ENCODE measurements around the gene TEKTIP1.

The TEKTIP1 gene

DNA sequence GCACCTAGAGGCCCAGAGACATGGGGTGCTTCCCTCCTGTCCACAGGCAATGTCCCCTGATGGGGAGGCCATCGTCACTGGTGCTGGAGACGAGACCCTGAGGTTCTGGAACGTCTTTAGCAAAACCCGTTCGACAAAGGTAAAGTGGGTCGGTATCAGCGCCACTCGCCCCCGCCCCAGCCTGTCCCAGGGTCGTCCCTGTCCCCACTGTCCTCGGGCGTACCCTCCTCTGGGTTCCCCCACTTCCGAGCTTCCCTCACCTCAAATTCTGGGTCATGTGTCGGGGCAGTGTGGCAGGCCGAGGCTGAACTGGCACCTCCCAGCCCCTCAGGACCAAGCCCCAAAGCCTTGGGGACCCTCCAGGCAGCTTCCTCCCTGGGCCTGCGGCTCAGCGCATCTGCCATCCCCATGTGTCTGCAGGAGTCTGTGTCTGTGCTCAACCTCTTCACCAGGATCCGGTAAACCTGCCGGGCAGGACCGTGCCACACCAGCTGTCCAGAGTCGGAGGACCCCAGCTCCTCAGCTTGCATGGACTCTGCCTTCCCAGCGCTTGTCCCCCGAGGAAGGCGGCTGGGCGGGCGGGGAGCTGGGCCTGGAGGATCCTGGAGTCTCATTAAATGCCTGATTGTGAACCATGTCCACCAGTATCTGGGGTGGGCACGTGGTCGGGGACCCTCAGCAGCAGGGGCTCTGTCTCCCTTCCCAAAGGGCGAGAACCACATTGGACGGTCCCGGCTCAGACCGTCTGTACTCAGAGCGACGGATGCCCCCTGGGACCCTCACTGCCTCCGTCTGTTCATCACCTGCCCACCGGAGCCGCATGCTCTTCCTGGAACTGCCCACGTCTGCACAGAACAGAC is 4.4 kb upstream of the TEKTIP1 start:
- H3K4me3 ChIP-seq (ENCODE audit: low read depth, low read length): no peak overlapping the region

DNA sequence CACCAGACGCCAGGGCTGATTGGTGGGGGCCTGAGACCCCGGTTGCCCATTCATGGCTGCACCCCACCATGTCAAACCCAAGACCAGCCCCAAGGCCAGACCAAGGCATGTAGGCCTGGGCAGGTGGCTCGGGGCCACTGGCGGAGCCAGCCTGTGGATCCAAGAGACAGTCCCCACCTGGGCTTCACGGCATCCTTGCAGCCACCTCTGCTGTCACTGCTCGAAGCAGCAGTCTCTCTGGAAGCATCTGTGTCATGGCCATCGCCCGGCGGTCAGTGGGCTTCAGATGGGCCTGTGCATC is 3.8 kb upstream of the TEKTIP1 start:
- H3K4me3 ChIP-seq (ENCODE audit: low read depth, low read length): no peak overlapping the region
- no peak for DNase-seq (ENCODE audit: low read depth)

More for the DNA sequence above, 4.4 kb upstream of the TEKTIP1 start:
- no peak for DNase-seq (ENCODE audit: low read depth)

DNA sequence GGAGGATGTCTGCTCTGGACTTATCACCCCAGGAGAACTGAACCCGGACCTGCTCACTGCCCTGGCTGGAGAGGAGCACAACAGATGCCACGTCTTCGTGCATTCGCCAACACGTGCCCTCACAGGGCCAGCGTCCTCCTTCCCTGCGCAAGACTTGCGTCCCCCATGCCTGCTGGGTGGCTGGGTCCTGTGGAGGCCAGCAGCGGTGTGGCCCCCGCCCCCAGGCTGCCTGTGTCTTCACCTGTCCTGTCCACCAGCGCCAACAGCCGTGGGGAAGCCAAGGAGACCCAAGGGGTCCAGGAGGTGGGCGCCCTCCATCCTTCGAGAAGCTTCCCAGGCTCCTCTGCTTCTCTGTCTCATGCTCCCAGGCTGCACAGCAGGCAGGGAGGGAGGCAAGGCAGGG is 3.4 kb upstream of the TEKTIP1 start:
- H3K4me3 ChIP-seq (ENCODE audit: low read depth, low read length): no peak overlapping the region
- DNase-seq (ENCODE audit: low read depth): no peak

DNA sequence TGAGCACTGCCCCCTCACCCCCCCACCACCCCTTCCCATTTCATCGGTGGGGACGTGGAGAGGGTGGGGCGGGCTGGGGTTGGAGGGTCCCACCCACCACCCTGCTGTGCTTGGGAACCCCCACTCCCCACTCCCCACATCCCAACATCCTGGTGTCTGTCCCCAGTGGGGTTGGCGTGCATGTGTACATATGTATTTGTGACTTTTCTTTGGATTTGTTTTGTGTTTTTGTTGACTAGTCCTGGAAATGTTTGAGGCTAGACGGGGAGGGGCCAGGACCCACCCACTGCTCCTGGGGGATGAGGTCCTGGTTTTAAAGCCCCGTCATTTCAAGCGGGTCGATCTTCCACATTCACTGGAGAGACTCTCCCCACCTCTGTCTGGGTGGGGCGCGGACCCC is 3.0 kb upstream of the TEKTIP1 start:
- no peak overlapping the region for H3K4me3 ChIP-seq (ENCODE audit: low read depth, low read length)
- DNase-seq (ENCODE audit: low read depth): no peak

DNA sequence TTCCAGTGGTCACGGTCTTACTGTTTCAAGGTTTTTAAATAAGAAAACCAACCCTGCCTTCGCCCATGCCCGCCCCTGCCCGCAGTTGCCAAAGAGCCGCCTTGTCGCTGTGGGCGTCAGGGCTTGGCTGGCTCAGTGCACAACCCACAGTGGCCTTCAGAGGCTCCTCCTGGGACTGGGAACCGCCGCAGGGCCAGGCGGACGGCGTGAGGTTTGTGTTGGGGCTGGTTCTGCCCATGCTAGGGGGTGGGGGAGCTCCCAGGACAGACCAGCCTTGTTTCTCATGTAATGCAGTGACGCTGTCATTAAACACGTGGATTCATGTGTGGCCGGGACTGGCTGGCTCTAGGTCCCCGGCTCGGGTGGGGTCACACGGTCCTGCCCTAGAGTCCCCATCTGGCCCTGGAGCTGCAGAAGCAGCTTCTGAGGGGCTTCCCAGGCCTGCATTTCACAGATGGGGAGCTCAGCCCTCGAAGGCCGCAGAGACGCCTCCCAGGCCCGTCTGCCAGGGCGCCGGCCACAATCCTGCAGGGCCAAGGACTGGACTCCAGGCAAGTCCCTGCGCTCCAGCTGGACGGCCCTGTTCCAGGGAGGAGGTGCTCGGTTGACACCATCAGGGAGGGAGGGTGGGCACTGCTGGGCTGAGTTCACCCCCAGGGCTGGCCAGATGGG is 2.4 kb upstream of the TEKTIP1 start:
- H3K4me3 ChIP-seq (ENCODE audit: low read depth, low read length): no peak overlapping the region
- DNase-seq (ENCODE audit: low read depth): no peak

DNA sequence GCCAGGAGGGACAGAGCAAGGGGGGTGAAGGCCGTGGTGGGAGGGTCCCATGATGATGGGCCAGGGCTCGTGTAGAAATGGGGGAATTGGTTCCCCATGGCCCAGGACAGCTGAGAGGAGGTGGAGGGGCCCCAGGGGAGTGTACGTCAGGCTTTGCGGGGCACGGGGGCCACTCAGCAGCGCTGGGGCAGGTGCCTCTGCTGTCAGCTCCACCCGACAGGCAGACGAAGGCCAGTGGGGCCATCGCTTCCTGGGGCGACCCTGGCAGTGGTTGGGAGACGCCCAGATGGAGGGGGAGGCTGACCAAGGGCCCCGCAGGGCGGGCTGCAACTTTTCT is 1.9 kb upstream of the TEKTIP1 start:
- no peak for DNase-seq (ENCODE audit: low read depth)
- H3K4me3 ChIP-seq (ENCODE audit: low read depth, low read length): no peak overlapping the region

DNA sequence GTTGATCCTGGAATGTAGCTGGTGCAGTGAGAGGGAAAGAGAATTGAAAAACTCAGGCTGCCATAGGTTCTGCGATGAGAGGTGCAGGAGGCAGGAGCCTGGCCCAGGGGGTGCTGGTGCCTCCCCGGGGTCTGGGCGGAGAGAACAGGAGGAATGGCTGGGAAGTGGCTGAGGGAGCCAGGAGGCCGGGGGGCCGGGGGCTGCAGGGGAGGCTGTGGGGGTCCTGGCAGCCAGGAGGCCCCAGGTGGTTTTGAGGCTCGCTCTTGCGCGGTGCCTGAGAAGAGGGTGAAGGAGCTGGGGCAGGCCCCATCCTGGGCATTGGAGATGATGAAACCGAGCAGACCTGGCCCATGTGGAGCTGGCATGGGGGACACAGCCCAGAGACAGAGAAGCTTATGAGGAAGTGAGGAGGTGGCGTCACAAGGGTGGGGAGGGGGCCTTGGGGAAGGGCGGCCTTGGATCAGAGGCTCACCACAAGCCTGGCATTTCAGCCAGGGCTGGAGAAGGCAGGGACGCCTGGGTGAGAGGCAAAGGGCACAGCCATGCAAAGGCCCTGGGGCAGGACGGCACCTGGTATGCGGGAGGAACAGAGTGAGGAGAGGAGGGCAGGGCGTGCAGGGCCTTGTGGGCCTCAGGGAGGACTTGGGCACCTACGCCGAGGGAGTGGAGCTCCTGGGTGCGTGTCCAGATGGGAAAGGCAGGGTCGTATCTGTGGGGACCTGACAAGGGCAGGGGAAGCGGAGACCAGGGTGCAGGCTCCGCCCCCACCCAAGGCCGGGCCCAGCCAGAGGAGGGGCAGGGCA is 1.3 kb upstream of the TEKTIP1 start:
- DNase-seq (ENCODE audit: low read depth): no peak
- no peak overlapping the region for H3K4me3 ChIP-seq (ENCODE audit: low read depth, low read length)

DNA sequence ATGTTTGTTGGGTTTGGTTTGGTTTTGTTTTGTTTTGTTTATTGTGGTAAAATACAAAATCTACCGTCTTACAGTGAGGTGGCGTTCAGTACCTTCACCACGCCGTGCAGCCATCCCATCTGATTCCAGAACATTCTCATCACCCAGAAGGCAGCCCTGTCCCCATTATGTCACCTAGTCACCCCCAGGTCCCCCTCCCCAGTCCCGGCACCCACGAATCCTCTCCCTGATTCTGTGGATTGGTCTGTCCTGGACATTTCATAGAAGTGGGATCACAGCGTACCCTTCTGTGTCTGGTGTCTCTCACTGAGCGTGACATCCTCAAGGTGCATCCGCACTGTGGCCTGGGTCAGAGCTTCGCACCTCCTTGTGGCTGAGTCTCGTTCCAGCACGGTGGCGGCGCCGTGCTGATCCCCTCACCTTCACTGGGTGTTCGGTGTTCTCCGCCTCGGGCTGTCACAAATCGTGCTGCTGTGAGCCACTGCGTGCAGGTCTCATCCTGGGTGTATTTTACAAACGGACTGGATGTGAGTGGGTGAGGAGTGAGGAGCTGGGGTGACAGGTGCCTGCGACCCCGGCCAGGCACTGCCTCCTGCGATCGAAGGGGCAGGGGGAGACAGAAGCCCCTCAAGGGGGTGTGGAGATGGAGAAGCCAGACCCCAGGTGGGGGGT is 580 bp upstream of the TEKTIP1 start:
- no peak for DNase-seq (ENCODE audit: low read depth)
- no peak overlapping the region for H3K4me3 ChIP-seq (ENCODE audit: low read depth, low read length)

DNA sequence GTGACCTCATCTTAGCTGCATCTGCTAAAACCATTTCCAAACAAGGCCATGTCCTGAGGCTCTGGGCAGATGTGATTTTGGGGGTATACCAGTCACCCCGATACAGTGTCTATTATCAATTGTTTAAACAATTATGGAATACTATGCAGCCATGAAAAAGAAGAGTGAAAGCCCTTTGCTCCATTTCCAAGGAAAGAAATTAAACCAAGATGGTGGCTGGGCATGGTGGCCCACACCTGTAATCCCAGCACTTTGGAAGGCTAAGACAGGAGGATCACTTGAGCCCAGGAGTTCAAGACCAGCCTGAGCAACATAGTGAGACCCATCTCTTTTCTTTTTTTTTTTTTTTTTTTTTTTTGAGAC is 763 bp downstream of the TEKTIP1 start:
- no peak for DNase-seq (ENCODE audit: low read depth)
- no peak overlapping the region for H3K4me3 ChIP-seq (ENCODE audit: low read depth, low read length)

DNA sequence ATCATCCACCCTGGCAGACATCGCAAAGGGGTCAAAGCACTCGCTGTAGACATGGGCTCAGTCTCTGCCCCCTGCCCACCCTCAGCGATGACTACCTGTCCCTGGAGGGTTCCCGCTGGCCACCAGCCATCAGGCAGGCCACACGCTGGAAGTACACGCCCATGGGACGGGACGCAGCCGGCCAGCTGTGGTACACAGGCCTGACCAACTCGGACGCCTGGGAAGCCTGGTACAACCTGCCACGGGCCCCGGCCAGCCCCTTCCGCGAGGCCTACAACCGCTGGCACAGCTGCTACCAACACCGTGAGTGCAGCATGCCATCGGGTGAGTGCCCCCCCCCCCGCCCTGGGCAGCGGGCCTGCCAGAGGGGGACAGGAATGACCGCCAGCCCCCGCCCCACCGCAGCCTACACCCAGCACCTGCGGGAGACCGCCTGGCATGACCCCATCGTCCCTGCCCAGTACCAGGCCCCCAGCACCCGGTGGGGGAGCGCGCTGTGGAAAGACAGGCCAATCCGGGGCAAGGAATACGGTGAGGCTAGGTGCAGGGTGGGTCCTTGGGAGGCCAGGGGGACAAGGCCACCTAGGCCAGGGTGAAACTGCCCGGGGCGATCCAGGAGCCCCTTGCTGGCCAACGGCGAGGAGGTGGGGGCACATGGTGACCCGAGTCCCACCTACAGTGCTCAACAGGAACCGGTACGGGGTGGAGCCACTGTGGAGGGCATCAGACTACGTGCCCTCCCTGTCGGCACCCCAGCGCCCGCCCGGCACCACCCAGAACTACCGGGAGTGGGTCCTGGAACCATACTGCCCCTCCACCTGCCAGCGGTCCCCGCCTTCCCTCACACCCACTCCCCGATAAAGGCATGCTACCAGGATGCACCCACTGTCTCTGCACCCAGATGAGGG is 4.4 kb downstream of the TEKTIP1 start:
- H3K4me3 ChIP-seq (ENCODE audit: low read depth, low read length): no peak overlapping the region
- DNase-seq (ENCODE audit: low read depth): no peak

DNA sequence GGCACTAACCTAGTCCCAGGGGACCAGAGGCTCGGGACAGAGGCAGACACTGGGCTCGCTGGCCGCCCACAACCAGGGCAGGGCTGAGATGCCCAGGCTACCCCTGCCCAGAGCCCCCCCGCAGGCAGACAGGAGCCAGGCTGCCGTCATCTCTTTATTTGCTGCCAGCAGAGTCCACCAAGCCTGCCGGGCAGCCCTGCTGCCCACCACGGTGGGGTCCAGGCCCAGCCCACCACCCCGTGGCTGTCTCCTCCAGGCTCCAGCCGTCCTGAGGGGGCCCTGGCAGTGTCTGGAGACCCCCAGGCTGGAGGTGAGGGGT is 5.0 kb downstream of the TEKTIP1 start:
- H3K4me3 ChIP-seq (ENCODE audit: low read depth, low read length): no peak overlapping the region
- no peak for DNase-seq (ENCODE audit: low read depth)

DNA sequence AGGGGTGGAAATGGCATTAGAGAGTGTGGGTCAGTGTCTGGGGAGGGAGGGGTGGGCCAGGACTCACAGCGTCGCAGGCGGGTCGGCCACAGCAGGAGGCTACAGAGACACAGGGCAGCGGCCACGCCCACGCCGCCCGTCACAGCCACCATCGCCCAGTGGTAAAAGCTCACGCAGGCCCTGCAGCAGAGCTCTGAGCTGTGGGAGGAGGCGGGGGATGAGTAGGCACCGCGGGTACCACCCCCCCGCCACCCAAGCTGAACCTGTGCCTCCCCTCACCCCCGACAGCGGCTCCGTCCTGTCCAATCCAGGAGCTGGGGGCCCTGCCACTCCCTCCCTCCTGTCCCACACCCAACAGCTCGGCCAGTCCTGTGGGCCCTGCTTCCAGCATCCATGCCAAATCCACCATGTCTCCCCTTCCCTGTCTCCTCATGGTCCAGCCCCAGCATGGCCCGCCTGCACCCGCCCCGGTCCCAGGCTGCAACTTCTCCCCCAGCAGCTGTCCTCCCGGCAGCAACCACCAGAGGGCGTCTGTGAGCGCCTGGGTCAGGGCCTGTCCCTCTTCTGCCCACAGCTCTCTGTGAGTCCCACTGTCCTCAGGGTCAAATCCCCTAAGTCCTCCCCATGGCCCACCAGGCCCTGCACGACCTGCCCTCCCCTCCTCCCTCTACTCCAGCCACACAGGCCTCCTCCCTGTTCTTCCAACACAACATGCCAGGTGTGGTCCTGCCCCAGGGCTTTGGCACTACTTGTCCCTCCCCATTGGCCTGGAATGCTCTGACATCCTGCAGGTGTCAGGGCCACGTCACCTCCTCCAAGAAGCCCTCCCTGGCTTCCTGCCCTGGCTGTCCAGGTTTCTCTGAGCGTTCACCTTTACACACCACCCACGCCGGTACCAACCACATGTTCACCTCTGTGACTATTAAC is 6.0 kb downstream of the TEKTIP1 start:
- H3K4me3 ChIP-seq (ENCODE audit: low read depth, low read length): no peak overlapping the region
- DNase-seq (ENCODE audit: low read depth): no peak

DNA sequence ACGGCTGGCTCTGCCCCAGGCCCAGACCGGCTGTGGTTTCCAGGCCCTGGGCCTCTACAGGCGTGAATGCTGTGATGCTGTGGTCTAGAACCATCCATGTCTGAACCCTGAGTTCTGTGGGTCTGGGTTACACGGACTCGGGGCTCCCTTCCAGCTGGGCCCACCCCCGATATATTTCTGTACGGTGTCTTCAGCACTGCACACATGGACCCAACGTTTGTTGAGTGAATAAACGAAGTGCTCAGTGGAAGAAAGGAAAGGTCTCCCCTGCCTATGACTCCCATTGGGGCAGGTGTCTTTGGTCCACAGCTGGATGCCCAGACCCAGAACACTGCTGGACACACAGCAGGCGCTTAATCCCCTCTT is 6.7 kb downstream of the TEKTIP1 start:
- H3K4me3 ChIP-seq (ENCODE audit: low read depth, low read length): no peak overlapping the region
- DNase-seq (ENCODE audit: low read depth): no peak

DNA sequence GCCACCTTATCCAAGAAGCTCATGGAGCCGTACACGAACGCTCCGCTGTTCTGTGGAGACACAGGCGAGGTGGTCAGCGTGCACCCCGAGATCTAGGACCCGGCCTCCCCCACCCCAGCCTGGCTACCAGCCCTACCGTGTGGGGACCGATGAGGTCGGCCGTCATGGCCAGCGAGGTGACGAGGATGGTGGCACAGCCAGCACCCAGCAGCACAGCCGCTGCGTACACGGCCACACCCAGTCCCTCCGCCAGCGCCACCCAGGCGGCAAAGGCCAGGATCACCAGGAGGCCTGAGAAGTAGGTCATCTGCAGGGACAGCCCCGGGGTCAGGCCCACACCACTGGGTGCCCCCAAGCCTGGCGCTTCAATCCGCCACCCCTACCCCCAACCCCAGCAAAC is 7.1 kb downstream of the TEKTIP1 start:
- DNase-seq (ENCODE audit: low read depth): no peak
- no peak overlapping the region for H3K4me3 ChIP-seq (ENCODE audit: low read depth, low read length)

DNA sequence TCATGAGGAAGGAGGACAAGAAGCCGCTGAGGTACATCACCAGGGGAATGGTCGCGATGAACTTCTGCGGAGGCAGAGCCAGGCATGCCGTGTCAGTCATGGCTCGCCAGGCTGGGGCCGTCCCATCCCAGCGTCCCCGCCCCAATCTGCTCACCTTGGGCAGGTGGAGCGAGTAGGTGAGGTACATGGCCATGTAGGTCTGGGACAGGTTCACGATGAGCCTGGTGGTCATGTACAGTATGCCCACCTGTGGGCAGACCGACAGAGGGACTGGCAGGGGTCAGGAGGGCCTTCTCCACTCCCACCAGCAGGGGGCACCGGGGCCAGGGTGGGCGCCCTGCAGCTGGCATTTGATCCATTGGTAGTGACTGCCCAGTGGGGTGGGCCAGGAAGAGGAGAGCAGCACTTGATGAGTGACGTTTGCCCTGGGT is 8.3 kb downstream of the TEKTIP1 start:
- no peak overlapping the region for H3K4me3 ChIP-seq (ENCODE audit: low read depth, low read length)
- DNase-seq (ENCODE audit: low read depth): no peak

DNA sequence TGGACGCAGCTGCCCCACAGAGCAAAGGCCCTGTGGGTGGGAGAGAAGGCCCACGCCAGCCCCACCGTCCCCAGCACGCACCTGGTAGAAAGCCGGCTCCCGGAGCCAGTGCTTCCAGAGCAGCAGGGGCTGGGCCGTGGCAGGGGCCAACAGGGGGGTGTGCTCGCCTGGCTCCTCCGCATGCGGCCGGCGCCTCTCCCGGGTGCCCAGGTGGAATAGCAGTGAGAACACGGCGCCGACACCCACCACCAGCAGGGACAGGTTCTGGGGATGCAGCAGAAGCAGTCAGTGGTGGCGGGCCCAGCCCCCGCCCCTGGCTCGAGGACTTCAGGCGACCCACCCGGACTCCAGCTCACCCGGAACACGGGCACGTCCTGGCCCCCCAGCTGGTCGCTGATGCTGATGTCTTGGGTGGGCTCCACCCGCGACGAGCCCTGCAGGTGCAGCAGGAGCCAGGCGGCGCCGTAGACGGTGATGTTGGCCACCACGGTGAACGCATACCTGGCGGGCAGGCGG is 8.9 kb downstream of the TEKTIP1 start:
- no peak for DNase-seq (ENCODE audit: low read depth)
- H3K4me3 ChIP-seq (ENCODE audit: low read depth, low read length): no peak overlapping the region

DNA sequence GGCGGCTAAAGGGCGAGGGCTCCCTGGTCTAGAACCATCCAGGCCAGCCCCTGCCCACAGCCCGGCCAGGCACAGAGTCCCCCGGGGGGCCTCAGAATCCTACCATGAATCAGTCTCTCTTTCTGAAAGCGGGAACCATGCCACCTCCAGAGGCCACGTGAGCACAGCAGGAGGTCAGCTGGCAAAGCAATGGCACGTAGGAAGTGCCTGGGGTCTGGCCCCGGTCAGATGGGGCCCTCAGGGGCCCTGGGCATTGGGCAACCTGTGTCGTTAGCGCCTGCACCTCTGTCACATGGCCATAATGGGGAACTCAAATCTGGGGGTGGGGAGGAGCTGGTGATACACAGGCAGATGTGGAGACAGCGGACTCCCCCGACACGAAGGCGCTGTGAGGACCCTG is 9.6 kb downstream of the TEKTIP1 start:
- DNase-seq (ENCODE audit: low read depth): no peak
- H3K4me3 ChIP-seq (ENCODE audit: low read depth, low read length): no peak overlapping the region

DNA sequence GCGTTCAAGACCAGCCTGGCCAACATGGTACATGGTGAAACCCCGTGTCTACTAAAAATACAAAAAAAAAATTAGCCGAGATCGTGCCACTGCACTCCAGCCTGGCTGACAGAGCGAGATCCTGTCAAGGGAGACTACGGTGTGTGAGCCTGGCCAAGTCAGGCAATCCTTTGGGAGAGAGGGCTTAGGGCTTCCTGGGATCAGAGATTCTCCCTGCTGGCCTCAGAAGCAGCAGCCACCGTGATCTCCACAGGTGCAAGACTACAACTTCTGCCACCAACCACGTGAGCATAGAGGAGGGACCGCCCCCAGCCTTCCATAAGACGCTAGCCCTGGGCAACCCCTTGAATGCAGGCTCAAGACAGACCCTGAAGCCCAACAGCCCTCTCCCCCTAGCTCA is 10.8 kb downstream of the TEKTIP1 start:
- no peak for DNase-seq (ENCODE audit: low read depth)
- H3K4me3 ChIP-seq (ENCODE audit: low read depth, low read length): no peak overlapping the region
